ENCODE data around the gene CTSO.

Gene CTSO

GRCh38 chr4:155908187-155909139, 45.2 kb downstream of the CTSO start:
- no peaks in the 10 kb centered on the region for H3K79me1 ChIP-seq (ENCODE audit: low read depth, low read length)
- H3K9ac ChIP-seq (ENCODE audit: low read depth, low read length, poor library complexity): no peak overlapping the region
- no peak overlapping the region for H4K91ac ChIP-seq (ENCODE audit: low read depth, low read length, poor library complexity)
- no peak overlapping the region for H2AK5ac ChIP-seq (ENCODE audit: low read depth, low read length)
- no peak overlapping the region for H3K23ac ChIP-seq (ENCODE audit: low read depth, low read length, poor library complexity)
- H2BK120ac ChIP-seq (ENCODE audit: low read depth, low read length): no peak overlapping the region
- H3K18ac ChIP-seq (ENCODE audit: low read length): no peak overlapping the region
- no peak overlapping the region for H3K14ac ChIP-seq (ENCODE audit: low read length)
- peaks cover 0 to 3% of the 10 kb centered on the region in 2 donors for H3K4me1 ChIP-seq (ENCODE audit: control insufficient read depth in 2 of 2, insufficient read depth in 1 of 2, low read depth in 1 of 2, low read length in 2 of 2)
- H2BK5ac ChIP-seq (ENCODE audit: low read length): no peak overlapping the region
- H2BK15ac ChIP-seq (ENCODE audit: low read length): no peak overlapping the region
- H2BK12ac ChIP-seq (ENCODE audit: low read length): no peak overlapping the region
- H3K4me3 ChIP-seq (ENCODE audit: low read length in 2 of 2): no peak overlapping the region
- no peak for DNase-seq (ENCODE audit: low spot score)
- no peaks in the 10 kb centered on the region for H3K9me3 ChIP-seq (replicated peaks in 1 of 2; ENCODE audit: control insufficient read depth in 2 of 2, insufficient read depth in 1 of 2, low read depth in 1 of 2, low read length in 2 of 2)
- H4K8ac ChIP-seq (ENCODE audit: low read depth, low read length): no peak overlapping the region
- WGBS, 2 donors (ENCODE audit: extremely low coverage in 2 of 2, insufficient read length in 2 of 2, insufficient replicate concordance in 1 of 2): no CpG with 5 or more reads among the region's 4 CpGs
- no peak overlapping the region for H3K4ac ChIP-seq (ENCODE audit: low read length)
- no peak overlapping the region for H3K4me2 ChIP-seq (ENCODE audit: insufficient read depth, low read length, poor library complexity, severe bottlenecking)
- H2AFZ ChIP-seq (ENCODE audit: low read length): no peak overlapping the region
- H3K36me3 ChIP-seq (replicated peaks in 1 of 2; ENCODE audit: control insufficient read depth in 2 of 2, insufficient read depth in 2 of 2, low read length in 2 of 2): no peaks in the 10 kb centered on the region
- H3K27me3 ChIP-seq (ENCODE audit: control insufficient read depth in 3 of 3, insufficient read depth in 3 of 3, low read depth in 1 of 3, low read length in 3 of 3): no peaks in the 10 kb centered on the region
- H3K27ac ChIP-seq (replicated peaks; ENCODE audit: low read length): no peak overlapping the region

- Histone ChIP-seq H2BK15ac (ENCODE audit: low read length) (no peak overlapping the region), H3K23ac (ENCODE audit: low read depth, low read length, poor library complexity) (no peak overlapping the region), H3K4me1 (ENCODE audit: control insufficient read depth in 2 of 2, insufficient read depth in 1 of 2, low read depth in 1 of 2, low read length in 2 of 2) (peaks cover 0 to 3% of the 10 kb centered on the region in 2 donors), H3K9me3 (replicated peaks in 1 of 2; ENCODE audit: control insufficient read depth in 2 of 2, insufficient read depth in 1 of 2, low read depth in 1 of 2, low read length in 2 of 2) (no peaks in the 10 kb centered on the region), H3K18ac (ENCODE audit: low read length) (no peak overlapping the region), H3K4me3 (ENCODE audit: low read length in 2 of 2) (no peak overlapping the region), H3K27ac (replicated peaks; ENCODE audit: low read length) (no peak overlapping the region), H3K4ac (ENCODE audit: low read length) (no peak overlapping the region), H4K91ac (ENCODE audit: low read depth, low read length, poor library complexity) (no peak overlapping the region), H3K27me3 (ENCODE audit: control insufficient read depth in 3 of 3, insufficient read depth in 3 of 3, low read depth in 1 of 3, low read length in 3 of 3) (no peaks in the 10 kb centered on the region), H3K4me2 (ENCODE audit: insufficient read depth, low read length, poor library complexity, severe bottlenecking) (no peak overlapping the region), H2BK120ac (ENCODE audit: low read depth, low read length) (no peak overlapping the region), H2AK5ac (ENCODE audit: low read depth, low read length) (no peak overlapping the region), H4K8ac (ENCODE audit: low read depth, low read length) (no peak overlapping the region), H3K79me1 (ENCODE audit: low read depth, low read length) (no peaks in the 10 kb centered on the region), H3K9ac (ENCODE audit: low read depth, low read length, poor library complexity) (no peak overlapping the region), H2AFZ (ENCODE audit: low read length) (no peak overlapping the region), H2BK5ac (ENCODE audit: low read length) (no peak overlapping the region), H3K14ac (ENCODE audit: low read length) (no peak overlapping the region), H3K36me3 (replicated peaks in 1 of 2; ENCODE audit: control insufficient read depth in 2 of 2, insufficient read depth in 2 of 2, low read length in 2 of 2) (no peaks in the 10 kb centered on the region), H2BK12ac (ENCODE audit: low read length) (no peak overlapping the region)
- no peak for DNase-seq (ENCODE audit: low spot score)
- no CpG with 5 or more reads among the region's 1 CpG for WGBS, 2 donors (ENCODE audit: extremely low coverage in 2 of 2, insufficient read length in 2 of 2, insufficient replicate concordance in 1 of 2)
Measured at GRCh38 chr4:155907556-155907955, 46.1 kb downstream of the CTSO start.

GRCh38 chr4:155906554-155907247, 47.0 kb downstream of the CTSO start:
- Histone ChIP-seq H2BK15ac (ENCODE audit: low read length) (no peak overlapping the region), H3K4me2 (ENCODE audit: insufficient read depth, low read length, poor library complexity, severe bottlenecking) (no peak overlapping the region), H3K27me3 (ENCODE audit: control insufficient read depth in 3 of 3, insufficient read depth in 3 of 3, low read depth in 1 of 3, low read length in 3 of 3) (no peaks in the 10 kb centered on the region), H3K23ac (ENCODE audit: low read depth, low read length, poor library complexity) (no peak overlapping the region), H3K9me3 (replicated peaks in 1 of 2; ENCODE audit: control insufficient read depth in 2 of 2, insufficient read depth in 1 of 2, low read depth in 1 of 2, low read length in 2 of 2) (no peaks in the 10 kb centered on the region), H3K4ac (ENCODE audit: low read length) (no peak overlapping the region), H2BK5ac (ENCODE audit: low read length) (no peak overlapping the region), H3K36me3 (replicated peaks in 1 of 2; ENCODE audit: control insufficient read depth in 2 of 2, insufficient read depth in 2 of 2, low read length in 2 of 2) (no peaks in the 10 kb centered on the region), H2AK5ac (ENCODE audit: low read depth, low read length) (no peak overlapping the region), H4K91ac (ENCODE audit: low read depth, low read length, poor library complexity) (no peak overlapping the region), H3K27ac (replicated peaks; ENCODE audit: low read length) (no peak overlapping the region), H3K18ac (ENCODE audit: low read length) (no peak overlapping the region), H4K8ac (ENCODE audit: low read depth, low read length) (no peak overlapping the region), H3K79me1 (ENCODE audit: low read depth, low read length) (no peaks in the 10 kb centered on the region), H2AFZ (ENCODE audit: low read length) (no peak overlapping the region), H2BK12ac (ENCODE audit: low read length) (no peak overlapping the region), H3K14ac (ENCODE audit: low read length) (no peak overlapping the region), H3K9ac (ENCODE audit: low read depth, low read length, poor library complexity) (no peak overlapping the region), H2BK120ac (ENCODE audit: low read depth, low read length) (no peak overlapping the region), H3K4me3 (ENCODE audit: low read length in 2 of 2) (no peak overlapping the region), H3K4me1 (ENCODE audit: control insufficient read depth in 2 of 2, insufficient read depth in 1 of 2, low read depth in 1 of 2, low read length in 2 of 2) (peaks cover 0 to 3% of the 10 kb centered on the region in 2 donors)
- WGBS, 2 donors (ENCODE audit: extremely low coverage in 2 of 2, insufficient read length in 2 of 2, insufficient replicate concordance in 1 of 2): no CpG with 5 or more reads among the region's 6 CpGs
- DNase-seq (ENCODE audit: low spot score): no peak

- Histone ChIP-seq H3K4me3 (ENCODE audit: low read length in 2 of 2) (no peak overlapping the region), H2BK12ac (ENCODE audit: low read length) (no peak overlapping the region), H3K4me1 (ENCODE audit: control insufficient read depth in 2 of 2, insufficient read depth in 1 of 2, low read depth in 1 of 2, low read length in 2 of 2) (peaks cover 0 to 3% of the 10 kb centered on the region in 2 donors), H3K18ac (ENCODE audit: low read length) (no peak overlapping the region), H2BK5ac (ENCODE audit: low read length) (no peak overlapping the region), H2BK15ac (ENCODE audit: low read length) (no peak overlapping the region), H4K8ac (ENCODE audit: low read depth, low read length) (no peak overlapping the region), H3K36me3 (replicated peaks in 1 of 2; ENCODE audit: control insufficient read depth in 2 of 2, insufficient read depth in 2 of 2, low read length in 2 of 2) (no peaks in the 10 kb centered on the region), H3K4me2 (ENCODE audit: insufficient read depth, low read length, poor library complexity, severe bottlenecking) (no peak overlapping the region), H3K4ac (ENCODE audit: low read length) (no peak overlapping the region), H2AFZ (ENCODE audit: low read length) (no peak overlapping the region), H3K23ac (ENCODE audit: low read depth, low read length, poor library complexity) (no peak overlapping the region), H3K14ac (ENCODE audit: low read length) (no peak overlapping the region), H4K91ac (ENCODE audit: low read depth, low read length, poor library complexity) (no peak overlapping the region), H3K27ac (replicated peaks; ENCODE audit: low read length) (no peak overlapping the region), H3K27me3 (ENCODE audit: control insufficient read depth in 3 of 3, insufficient read depth in 3 of 3, low read depth in 1 of 3, low read length in 3 of 3) (no peaks in the 10 kb centered on the region), H2AK5ac (ENCODE audit: low read depth, low read length) (no peak overlapping the region), H3K9me3 (replicated peaks in 1 of 2; ENCODE audit: control insufficient read depth in 2 of 2, insufficient read depth in 1 of 2, low read depth in 1 of 2, low read length in 2 of 2) (no peaks in the 10 kb centered on the region), H3K9ac (ENCODE audit: low read depth, low read length, poor library complexity) (no peak overlapping the region), H2BK120ac (ENCODE audit: low read depth, low read length) (no peak overlapping the region), H3K79me1 (ENCODE audit: low read depth, low read length) (no peaks in the 10 kb centered on the region)
- DNase-seq (ENCODE audit: low spot score): no peak
- no CpG with 5 or more reads among the region's 3 CpGs for WGBS, 2 donors (ENCODE audit: extremely low coverage in 2 of 2, insufficient read length in 2 of 2, insufficient replicate concordance in 1 of 2)
Measured at GRCh38 chr4:155904331-155904730, 49.3 kb downstream of the CTSO start.
